T follicular helper cell (primary cell): Measurements from ENCODE around the gene RAI1.

Experiments
- DNase-seq: peaks from one replicate; pipeline ENCODE4 v3.0.0-alpha.2; 2020; ENCODE audit warnings: low read depth

RAI1 gene

DNA sequence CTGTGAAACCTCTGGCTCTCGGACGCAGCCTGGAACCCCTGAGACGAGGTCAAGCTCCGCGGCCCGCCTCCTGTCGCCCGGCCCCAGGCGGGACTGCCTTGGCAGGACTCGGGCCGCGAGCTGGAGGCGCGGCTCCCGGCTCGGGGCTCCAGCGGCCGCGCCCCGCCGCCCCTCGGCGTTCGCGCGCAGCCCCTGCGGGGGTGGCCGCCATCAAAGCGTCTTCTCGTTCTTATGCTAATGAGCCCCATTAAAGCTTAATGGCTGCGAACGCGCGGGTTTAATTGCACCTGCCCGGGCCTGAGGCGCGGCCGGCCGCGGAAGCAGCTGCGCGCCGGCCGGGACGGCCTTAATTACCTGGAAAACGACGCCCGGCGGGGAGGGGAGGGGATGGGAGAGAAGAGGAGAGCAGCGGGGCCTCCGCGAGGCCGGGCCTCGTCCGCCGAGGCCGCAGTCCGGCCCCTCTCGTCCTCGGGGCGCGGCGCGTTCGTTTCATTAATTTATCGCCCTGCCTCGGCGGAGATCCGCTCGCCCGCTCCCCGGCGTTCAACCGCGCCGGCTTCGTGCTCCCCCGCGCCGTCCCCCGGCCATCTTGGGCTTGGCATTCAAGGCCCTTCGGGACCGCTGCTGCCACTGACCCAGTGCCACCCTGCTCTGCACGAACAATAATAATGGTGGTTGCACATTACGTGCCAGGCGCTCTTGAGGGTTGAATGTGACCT is 19.2 kb downstream of the RAI1 start:
- DNase-seq, result no peak

GRCh38 chr17:17701112-17701511 is 19.9 kb downstream of the RAI1 start:
- no peak for DNase-seq

GRCh38 chr17:17701658-17702057 is 20.4 kb downstream of the RAI1 start:
- DNase-seq, result no peak

- no peak for DNase-seq
Measured at GRCh38 chr17:17702449-17703139, 21.3 kb downstream of the RAI1 start.

- no peak for DNase-seq
Measured at GRCh38 chr17:17703140-17703919, 22.1 kb downstream of the RAI1 start.

DNA sequence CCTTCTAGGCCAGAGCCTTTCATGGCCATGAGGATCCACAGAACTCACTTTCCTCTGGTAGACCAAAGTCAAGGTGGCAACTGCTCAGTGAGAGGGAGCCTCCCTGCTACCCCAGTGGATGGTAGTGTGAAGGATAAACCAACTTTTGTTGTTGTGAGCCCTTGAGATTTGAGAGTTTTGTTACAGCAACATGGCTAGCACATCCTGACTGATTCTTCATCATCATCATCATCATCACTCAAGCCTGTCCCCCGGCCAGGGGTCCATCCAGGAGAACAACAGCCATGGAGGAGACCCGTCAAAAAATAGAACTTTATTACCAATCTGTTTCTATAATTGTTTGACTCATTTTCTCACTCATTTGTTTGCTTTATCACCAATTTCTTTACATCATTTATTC is 23.7 kb downstream of the RAI1 start:
- no peak for DNase-seq

GRCh38 chr17:17706140-17707060 is 25.1 kb downstream of the RAI1 start:
- no peak for DNase-seq

GRCh38 chr17:17708295-17708694 is 27.0 kb downstream of the RAI1 start:
- no peak for DNase-seq

DNA sequence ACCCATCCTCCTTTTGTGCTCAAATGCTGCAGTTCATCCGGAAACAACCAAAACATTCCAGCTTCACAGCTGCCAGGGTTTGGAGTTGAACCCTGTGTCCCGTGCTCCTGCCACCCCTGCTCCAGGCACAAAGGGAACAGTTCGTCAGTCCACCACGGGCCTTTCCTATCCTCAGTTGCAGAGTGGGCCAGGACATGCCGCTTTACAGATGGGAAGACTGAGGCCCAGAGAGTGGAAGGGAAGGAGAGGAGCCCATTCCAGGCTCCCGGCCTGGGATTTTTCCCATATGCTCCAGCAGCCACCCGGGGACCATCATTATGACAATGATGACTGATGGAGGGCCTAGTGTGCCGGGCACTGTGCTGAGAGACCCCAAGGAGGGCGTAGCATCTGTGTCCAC is 27.6 kb downstream of the RAI1 start:
- no peak for DNase-seq

- DNase-seq, result no peak
Measured at GRCh38 chr17:17709815-17710321, 28.6 kb downstream of the RAI1 start.

GRCh38 chr17:17710355-17710727 is 29.1 kb downstream of the RAI1 start:
- no peak for DNase-seq

DNA sequence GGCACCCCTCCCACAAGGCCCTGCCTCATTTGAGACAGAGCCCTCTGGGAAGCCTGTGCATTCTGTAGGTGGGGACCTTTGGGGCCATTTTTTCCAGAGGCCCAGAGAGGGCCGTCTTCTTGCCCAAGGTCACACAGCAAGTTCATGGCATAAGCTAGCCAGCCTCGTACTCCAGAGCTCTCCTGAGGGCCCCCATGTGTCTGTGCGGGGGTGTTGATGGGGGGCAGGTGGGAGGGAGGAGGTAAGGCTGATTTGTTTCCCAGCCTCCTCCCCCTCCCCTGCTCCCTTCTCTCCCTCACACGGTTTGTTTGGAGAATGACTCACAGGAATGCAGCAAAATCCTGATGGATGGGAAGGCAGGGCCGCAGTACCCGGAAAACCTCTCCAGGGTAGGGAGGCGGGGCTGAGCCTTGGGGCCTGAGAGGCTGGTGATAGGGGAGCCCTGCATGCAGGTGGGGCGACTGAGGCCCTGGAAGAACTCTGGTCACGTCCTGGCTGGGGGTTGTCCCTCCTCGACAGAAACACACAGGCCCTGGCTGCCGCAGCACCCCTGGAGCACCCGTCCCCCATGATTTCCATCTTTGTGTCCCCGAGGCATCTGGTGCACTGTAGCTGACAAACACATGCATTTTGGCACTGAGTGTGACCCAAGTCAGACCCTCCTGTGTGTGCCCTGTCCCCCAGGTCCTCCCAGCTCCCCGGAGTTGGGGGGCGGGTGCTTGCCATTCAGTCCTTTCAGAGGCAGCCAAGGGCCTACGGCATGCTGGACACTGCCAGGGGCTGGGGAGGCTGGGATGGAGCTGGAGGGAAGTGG is 29.7 kb downstream of the RAI1 start:
- no peak for DNase-seq

DNA sequence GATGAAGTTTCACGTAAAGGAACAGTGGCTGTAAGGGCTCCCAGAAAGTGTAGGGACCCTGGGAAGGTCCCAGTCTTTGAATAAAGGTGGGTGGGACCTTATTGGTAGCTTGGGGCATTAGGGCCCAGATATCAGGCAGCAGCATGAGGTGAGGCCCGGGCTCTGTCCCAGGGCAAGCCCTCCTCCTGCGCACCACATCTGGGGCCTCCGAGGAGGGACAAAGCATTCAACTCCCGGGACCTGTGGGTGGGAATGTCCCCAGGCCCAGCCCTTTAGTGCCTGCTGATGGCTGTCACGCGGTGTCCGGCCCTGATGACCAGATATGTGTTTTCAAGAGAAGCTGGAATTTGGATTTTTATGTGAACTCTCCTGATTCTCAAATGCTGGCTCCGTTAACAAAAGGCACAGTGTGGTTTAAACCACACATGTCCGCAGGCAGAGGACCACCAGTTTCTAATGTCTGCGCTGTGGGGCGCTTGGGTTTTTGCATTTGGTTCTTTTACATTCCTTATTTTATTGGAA is 30.4 kb downstream of the RAI1 start:
- DNase-seq, result no peak

DNA sequence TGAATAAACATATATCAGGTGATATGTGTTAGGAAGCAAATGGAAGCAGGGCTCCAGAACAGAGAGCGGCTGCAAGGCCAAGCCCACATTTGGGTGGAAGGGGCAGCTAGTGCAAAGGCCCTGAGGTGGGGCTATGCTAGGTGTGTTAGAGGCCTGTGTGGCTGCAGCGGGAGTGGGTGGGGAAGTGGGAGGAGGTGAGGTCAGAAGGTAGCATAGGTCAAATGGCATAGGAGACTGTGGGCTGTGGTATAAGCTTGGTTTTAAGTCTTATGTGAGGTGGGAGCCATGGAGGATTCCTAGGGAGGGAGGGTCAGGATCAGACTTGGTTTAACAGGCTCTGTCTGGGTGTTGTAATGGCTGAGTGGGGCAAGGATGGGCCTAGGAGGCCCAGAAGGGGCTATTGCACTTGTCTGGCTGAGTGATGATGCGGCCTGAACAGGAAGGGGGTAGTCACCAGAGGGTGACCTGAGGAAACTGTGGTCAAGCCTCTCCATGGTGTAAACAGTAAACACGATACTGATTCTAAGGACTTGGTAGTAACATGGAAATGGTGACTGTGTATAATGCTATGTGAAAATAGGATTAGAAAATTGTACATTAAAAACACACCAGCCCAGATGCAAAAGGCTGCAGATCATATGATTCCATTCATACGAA is 31.1 kb downstream of the RAI1 start:
- no peak for DNase-seq

DNA sequence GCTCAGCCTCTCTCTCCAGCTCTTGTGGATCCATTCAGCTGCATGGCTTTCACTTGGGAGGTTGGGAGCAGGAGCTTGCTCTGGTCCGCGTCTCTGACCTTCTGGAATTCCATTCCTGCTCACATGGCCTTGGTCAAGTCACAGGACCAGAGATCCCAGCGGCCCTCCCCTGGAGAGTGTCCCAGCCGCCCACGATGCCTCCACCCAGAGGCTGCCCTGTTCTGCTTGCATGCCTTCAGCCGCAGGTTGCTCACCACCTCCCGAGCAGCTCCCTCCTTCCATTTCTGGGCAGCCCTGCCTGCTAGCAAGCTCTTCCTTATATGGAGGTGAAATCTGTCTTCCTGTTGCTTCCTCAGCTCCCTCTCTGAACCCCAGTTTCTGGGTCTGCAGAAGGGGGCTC is 32.6 kb downstream of the RAI1 start:
- DNase-seq, result no peak

DNA sequence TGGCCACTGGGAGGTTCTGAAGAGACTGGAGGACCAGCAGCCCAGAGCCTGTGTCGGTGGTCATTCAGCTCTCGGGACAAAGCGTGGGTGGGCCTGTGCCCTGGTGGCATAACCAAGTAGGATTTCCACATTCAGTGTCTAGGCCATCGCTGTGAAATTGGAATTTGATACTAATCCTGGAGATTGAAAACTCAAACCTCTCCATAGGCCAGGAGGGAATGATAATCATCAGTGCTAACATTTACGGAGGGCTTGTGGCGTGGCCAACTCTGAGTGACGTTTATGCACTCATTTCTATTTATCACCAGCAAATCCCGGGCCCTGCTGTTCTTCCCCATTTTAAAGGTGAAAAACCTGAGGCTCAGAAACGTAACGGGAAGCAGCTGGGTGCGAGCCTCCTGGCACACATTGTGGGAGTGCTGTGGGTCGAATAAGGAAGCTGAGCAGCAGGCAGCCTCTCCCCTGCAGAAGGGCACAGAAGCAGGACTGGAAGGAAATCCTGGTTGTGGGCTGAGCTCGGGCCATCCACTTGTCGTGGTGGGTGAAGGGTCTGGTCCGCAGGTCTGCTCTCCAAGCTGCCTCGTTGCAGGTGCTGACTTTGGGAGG is 33.1 kb downstream of the RAI1 start:
- DNase-seq, result no peak

DNA sequence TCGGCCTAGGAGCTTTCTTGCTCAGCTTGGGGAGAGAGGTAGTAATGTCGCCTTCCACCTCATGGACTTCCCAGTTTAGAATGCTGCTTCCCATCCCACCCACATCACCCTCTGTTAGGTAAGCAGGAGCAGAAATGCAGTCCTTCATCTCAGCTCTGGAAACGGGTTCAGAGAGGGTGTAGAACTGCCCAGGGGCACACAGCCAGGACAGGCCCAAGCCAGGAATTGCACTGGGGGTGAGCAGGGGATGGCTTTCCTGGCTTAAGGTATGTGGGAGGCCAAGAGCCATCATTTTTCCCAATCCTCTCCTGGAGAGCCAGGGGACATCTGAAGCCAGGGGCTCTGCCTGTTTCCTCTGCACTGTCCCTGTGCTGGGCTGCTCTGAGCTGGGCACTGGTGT is 33.6 kb downstream of the RAI1 start:
- DNase-seq, result no peak

DNA sequence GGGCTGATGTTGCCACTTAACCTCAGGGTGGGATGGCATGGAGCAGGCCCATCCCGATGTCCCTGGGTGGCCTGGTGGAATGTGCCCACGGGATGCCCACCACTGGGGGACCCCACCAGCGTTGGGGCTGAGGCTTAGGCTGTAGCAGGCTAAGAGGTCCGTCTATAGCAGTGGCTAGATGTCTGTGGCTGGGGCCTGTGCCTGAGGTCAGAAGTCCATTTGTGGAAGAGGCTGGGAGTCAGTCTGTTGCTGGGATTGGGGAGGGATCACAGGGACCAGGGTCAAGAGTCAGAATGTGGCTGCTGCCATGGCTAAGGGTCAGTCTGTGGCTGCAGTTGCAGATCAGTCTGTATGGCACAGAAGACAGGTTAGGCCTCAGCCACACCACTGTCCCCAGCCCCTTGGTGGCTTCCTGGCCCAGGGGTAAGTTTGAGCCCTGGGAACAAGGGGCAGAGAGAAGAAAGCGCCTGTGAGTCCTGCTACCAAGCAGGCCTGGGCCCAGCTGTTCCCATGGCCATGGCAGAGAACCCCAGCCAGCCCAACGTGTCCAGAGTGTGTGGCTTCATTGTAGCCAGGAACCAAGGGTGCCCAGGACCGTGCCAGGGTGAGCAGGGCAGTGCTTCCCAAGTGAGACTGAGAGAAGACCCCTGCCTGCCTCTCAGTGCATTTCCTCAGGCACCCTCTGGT is 35.7 kb downstream of the RAI1 start:
- no peak for DNase-seq

DNA sequence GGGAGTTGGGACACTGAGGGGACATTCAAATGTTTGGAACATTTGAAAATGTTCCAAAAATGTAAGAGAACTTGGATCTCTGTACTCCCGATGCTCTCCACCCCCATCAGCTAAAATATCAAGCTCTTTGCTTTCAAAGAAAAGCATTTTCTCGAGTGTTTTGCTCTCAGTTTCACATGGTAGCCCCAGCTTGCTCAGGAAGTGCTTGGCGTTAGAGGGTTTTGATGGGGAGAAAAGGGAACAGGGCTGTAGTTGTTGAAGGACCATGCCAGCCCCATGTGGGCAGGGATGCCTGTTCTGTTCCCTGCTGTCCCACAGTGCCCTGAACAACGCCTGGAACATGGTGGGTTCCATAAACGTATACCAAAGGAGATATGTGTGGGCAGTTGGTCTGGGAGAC is 37.0 kb downstream of the RAI1 start:
- DNase-seq, result no peak
